IPS-11a (cell line): ENCODE data around the gene MMP24.
"Not testable (repeated sequence)": the region's sequence is repeated elsewhere in the genome, so short reads cannot be mapped to it uniquely, and the experiment has no call there.

Experiments used
- H3K4me3 ChIP-seq: one replicate; pipeline ENCODE4 v1.5.1; 2013; ENCODE audit warnings: low read depth, low read length, control low read depth

Gene MMP24

GRCh38 chr20:35253010-35253409 lies 26.5 kb downstream of the MMP24 start:
- no peak overlapping the region for H3K4me3 ChIP-seq

GRCh38 chr20:35254448-35254999 lies 28.0 kb downstream of the MMP24 start:
- no peak overlapping the region for H3K4me3 ChIP-seq

DNA sequence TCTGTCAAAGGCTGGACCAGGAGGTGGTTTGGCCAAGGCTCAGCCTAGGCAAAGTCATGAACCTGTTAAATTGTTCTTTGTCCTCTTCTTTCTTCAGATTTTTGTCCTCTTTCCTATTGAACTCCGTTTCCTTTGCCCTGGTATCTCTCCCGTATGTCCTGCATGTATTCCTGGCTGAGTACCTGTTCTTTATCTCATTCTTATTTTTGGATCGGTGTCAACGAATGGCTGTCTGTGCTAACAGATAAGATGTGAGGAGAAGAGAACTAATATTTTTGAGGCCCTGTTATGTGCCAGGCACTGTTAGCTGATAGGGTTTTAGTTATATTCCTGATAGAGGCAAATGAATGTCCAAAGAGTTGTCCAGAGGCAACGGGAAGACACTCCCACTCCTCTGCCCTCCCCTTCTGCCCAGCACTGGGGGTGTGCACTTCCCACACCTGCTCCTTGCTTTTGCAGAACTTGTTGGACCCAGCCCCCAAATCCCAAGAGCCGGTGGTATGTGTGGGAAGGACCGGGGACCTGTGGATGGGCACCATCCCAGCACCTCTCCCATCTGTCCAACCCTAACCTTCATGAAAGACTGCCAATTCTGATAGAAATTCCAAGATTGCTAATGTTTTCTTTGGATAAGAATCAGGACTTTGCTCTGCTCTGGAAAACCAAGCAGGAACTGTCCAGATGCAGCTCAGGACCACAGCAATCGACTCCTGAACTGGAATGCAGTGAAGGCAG lies 30.9 kb downstream of the MMP24 start:
- H3K4me3 ChIP-seq = no peak overlapping the region

DNA sequence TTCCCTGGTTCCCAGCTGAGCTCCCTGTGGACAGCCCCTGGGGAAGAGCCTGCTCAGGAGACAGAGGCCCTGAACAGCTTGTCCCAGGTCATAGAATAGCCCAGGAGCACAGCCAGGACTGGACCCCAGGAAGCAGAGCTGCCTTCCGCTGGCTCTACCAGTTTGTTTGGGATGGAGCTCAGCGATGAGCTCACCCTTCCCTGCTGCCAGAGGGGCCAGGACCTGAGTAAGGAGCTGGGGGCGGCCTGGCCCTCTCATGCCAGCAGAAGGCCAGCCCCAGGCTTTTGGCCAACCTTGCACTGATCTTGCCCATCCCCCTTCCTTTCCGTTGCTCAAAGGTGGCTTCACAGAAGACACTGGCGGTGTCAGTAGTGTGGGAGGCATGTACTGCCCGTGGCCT lies 33.9 kb downstream of the MMP24 start:
- no peak overlapping the region for H3K4me3 ChIP-seq

- not testable (repeated sequence) for H3K4me3 ChIP-seq
Measured at GRCh38 chr20:35262321-35262720, 35.8 kb downstream of the MMP24 start.

GRCh38 chr20:35262731-35263531 lies 36.4 kb downstream of the MMP24 start:
- H3K4me3 ChIP-seq = not testable (repeated sequence)

DNA sequence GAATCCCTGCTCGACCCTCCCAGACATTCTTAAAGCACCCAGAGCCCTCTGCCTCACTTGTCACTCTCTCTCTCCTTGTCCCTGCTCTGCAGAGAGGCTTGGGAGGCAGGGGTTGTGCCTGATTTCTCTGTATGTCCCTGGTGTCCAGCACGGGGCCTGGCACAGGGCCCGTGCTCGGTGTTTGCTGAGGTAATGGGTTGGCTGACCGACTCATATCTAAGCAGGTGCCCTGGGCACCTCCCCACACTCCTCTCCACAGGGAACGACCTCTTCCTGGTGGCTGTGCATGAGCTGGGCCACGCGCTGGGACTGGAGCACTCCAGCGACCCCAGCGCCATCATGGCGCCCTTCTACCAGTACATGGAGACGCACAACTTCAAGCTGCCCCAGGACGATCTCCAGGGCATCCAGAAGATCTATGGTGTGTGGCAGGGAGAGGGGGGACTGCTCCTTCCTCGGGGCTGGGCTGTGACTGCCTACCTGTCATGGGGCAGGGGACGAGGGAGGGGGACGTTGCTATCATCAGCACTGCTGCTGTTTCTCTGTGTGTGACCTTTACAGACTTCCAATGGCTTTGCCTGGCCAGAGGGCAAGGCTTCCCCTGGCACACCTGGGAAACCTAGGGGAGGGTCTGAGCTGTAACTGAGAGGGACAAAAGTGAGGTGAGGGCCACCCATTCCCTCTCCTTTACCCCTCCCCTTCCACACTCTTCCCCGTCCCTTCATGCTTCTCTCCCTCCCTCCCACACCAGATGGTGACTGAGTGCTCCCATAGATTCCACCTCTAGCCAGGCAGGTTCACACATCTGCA lies 37.2 kb downstream of the MMP24 start:
- no peak overlapping the region for H3K4me3 ChIP-seq

GRCh38 chr20:35264755-35265154 lies 38.3 kb downstream of the MMP24 start:
- H3K4me3 ChIP-seq = no peak overlapping the region

- no peak overlapping the region for H3K4me3 ChIP-seq
Measured at GRCh38 chr20:35267092-35267491, 40.6 kb downstream of the MMP24 start.

GRCh38 chr20:35269055-35269781 lies 42.7 kb downstream of the MMP24 start:
- no peak overlapping the region for H3K4me3 ChIP-seq

- no peak overlapping the region for H3K4me3 ChIP-seq
Measured at GRCh38 chr20:35270021-35270902, 43.8 kb downstream of the MMP24 start.

GRCh38 chr20:35271073-35271882 lies 44.8 kb downstream of the MMP24 start:
- no peak overlapping the region for H3K4me3 ChIP-seq

DNA sequence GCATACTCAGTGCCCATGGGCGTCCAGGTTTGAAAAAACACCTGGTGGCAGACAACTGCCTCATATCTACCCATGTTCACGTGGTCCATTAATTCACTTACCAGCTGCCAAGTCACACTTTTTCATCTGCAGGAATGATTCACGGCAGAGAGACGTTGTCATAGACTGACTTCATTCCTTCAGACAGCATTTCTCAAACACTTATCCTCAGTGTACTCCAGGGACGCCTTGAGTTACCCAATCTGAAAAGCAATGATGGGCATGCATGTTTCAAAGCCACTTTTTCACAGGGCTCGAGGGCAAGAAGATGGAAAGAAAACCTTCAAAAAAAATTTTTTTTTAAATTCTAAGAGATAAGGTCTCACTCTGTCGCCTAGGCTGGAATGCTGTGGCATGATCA lies 45.4 kb downstream of the MMP24 start:
- H3K4me3 ChIP-seq = no peak overlapping the region

GRCh38 chr20:35273449-35274171 lies 47.1 kb downstream of the MMP24 start:
- H3K4me3 ChIP-seq = no peak overlapping the region

DNA sequence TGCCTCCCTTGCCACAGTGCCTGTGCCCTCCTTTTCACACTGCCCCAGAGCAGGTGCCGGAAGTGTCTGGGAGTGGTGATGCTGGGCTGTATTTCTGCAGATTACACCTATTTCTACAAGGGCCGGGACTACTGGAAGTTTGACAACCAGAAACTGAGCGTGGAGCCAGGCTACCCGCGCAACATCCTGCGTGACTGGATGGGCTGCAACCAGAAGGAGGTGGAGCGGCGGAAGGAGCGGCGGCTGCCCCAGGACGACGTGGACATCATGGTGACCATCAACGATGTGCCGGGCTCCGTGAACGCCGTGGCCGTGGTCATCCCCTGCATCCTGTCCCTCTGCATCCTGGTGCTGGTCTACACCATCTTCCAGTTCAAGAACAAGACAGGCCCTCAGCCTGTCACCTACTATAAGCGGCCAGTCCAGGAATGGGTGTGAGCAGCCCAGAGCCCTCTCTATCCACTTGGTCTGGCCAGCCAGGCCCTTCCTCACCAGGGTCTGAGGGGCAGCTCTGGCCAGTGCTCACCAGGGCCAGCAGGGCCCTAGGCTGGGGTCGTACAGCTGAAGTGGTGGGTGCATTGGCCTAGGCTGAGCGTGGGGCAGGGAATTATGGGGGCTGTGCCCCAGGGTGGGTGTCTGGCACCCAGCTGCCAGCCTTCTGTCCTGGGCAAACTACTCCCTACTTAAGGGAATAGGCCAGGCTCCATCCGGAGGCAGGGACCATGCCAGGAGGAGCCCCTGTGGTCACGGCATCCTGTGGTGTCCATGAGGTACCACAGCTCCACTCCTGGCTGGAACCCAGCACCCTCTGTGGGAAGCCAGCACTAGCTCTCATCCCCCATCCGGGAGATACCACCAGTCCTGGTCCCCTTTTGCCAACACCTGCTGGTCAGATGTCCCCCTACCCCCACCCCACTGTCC lies 47.9 kb downstream of the MMP24 start:
- H3K4me3 ChIP-seq = no peak overlapping the region

DNA sequence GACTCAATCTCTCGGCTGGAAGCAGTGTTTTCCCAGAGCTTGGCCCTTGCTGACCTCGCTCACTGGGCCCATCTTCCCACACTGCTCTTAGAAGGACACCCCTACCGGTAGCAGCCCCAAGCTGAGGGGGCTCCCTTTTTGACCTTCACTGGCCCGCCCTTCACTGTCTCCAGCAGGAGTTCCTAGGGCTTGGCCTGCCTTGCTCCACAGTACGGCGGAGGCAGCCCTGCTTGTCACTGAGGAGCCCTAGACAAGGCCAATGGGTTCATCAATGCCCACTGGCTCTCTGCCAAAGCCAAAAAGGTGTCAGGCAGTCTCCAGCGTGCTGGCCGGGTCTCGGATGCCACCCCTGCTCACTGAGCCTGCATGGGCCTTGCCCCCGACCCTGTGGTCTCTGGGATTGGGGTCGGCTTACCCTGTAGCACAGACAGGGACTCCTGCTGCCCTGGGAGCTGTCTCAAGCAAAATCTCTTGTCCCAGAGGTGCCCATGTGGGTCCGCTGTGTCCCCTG lies 49.3 kb downstream of the MMP24 start:
- H3K4me3 ChIP-seq = no peak overlapping the region

DNA sequence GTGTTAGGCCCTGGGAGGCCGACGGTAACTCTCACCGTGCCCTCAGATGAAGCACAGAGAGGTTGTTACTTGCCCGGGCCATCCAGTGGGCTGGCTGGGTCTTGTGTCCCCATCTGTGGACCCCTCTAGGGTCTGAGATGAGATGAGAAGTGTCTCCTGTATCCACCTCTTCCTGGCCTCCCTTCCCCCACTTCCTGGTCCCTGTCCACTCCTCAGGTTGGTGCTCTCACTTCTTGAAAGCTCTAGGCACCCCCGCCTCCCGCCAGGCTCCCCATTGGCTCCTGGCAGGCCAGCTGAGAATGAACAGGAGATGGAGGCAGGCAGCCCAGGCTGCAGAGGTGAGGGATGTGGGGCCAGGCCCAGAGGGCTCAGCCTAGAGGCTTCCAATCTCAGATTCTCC lies 49.9 kb downstream of the MMP24 start:
- no peak overlapping the region for H3K4me3 ChIP-seq
